Adrenal gland (tissue), 5 donors: ENCODE measurements around the gene PRPF40A.

Experiments
- CTCF ChIP-seq, 6 experiments: fragments of 450-650 bp in 4 of 6; fragments of 200-600 bp in 2 of 6; sonication (generic) in 1 of 6; IDR thresholded peaks; 1 replicate in 5 of 6; 2 replicates in 1 of 6; pipeline versions ENCODE4 v1.5.1 to v1.8.0; 2016 to 2021; ENCODE audit warnings: antibody characterized with exemption in 6 of 6, mild to moderate bottlenecking in 2 of 6, moderate library complexity in 1 of 6
- POLR2A ChIP-seq, 2 donors: fragments of 450-650 bp; IDR thresholded peaks; one replicate each; pipeline ENCODE4 v1.6.1; 2017; ENCODE audit warnings: antibody characterized with exemption in 2 of 2, mild to moderate bottlenecking in 2 of 2, moderate library complexity in 1 of 2
- donor health status: DM: no; HTN: no; CAD: no.

GRCh38 chr2:152763651-152764050, 46.4 kb upstream of the PRPF40A start:
- TF ChIP-seq CTCF (IDR thresholded peaks at IDR 0.05) (no peak), POLR2A (IDR thresholded peaks at IDR 0.05) (no peak)
